Non-pigmented ciliary epithelial cell (primary cell): ENCODE results near the gene TMPO.
A peak's percentile ranks its signal among the peaks of the same experiment; 100 is the strongest.
"Not testable (repeated sequence)": the region's sequence is repeated elsewhere in the genome, so short reads cannot be mapped to it uniquely, and the experiment has no call there.

Experiments used
- DNase-seq: peaks from one replicate; pipeline ENCODE4 v3.0.0-alpha.2; 2010; ENCODE audit warnings: low read depth

Gene TMPO, protein sequence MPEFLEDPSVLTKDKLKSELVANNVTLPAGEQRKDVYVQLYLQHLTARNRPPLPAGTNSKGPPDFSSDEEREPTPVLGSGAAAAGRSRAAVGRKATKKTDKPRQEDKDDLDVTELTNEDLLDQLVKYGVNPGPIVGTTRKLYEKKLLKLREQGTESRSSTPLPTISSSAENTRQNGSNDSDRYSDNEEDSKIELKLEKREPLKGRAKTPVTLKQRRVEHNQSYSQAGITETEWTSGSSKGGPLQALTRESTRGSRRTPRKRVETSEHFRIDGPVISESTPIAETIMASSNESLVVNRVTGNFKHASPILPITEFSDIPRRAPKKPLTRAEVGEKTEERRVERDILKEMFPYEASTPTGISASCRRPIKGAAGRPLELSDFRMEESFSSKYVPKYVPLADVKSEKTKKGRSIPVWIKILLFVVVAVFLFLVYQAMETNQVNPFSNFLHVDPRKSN

DNA sequence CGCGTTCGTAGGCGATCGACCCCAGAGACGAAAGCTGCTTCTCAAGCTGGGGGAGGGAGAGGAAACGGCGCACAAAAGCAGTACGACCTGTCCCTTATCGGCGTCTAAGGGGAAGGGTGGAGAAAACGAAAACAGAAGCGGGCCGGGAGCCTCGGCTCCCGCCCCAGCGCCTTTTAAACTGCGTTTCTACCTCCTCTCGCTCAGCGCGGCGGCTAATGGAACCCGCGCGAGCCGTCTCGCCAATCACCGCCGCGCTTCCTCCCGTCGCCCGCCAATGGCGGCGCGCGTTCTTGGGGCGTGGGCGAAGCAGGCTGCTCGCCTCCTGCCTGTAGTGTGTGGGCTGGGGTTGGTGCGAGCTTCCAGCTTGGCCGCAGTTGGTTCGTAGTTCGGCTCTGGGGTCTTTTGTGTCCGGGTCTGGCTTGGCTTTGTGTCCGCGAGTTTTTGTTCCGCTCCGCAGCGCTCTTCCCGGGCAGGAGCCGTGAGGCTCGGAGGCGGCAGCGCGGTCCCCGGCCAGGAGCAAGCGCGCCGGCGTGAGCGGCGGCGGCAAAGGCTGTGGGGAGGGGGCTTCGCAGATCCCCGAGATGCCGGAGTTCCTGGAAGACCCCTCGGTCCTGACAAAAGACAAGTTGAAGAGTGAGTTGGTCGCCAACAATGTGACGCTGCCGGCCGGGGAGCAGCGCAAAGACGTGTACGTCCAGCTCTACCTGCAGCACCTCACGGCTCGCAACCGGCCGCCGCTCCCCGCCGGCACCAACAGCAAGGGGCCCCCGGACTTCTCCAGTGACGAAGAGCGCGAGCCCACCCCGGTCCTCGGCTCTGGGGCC is at the start of gene TMPO:
Gene TMPO (plus strand): TSS at position 304 of the 824 bp plus-strand sequence. CDS start 278 bp downstream, at position 582.
- DNase-seq = peak; percentile 68

- DNase-seq = no peak
Measured at GRCh38 chr12:98465950-98466602, 49.3 kb upstream of the TMPO start.

DNA sequence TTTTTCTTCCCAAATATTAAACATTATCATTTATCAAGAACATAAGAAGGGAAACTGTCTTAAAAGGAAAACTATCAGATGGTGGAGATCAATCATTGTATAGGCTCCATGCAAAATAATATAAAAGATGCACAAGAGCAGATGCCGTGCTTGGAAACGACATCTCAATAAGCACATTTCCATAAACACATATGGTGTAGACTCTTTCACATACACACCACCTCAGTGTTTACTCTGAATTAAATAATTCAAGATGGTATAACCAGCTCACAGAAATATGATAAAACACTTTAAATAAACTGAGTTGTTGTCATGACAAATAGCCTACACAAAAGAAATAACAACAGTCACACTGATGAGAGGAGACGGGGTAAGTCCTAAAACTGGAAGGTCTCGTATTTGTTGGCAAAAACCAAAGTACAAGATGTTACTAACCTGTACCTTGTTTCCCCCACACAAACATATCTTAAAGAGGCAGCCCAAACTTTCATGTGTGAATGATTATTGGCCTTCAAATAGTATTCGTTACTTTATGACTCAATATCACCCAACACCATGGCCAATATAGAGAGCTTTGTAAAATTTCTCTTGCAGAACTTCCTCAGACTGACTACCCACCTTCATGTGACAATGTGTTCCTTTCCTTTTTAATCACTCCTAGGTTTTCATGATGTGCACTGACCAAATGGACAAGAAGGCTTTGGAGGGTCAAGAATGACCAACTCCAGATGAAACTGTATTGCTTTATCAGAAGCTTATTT is 48.6 kb upstream of the TMPO start:
- DNase-seq = no peak

DNA sequence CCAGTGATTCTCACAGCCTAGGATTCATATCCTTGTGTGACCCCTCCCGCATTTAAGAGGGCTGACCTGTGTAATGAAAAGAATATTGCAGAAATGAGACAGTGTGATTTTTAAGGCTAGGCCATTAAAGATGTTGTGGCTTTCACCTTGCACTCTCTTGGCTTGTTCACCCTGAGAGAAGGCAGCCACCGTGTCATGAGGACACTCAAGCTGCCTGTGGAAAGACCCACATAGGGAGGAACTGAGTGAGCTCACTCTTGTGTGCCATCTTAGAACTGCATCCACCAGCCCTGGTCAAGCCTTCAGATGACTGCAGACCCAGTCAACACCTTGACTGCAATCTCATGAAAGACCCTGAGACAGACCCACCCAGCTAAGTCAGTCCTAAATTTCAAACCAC is 46.3 kb upstream of the TMPO start:
- no peak for DNase-seq

GRCh38 chr12:98470469-98471082 is 44.8 kb upstream of the TMPO start:
- no peak for DNase-seq

DNA sequence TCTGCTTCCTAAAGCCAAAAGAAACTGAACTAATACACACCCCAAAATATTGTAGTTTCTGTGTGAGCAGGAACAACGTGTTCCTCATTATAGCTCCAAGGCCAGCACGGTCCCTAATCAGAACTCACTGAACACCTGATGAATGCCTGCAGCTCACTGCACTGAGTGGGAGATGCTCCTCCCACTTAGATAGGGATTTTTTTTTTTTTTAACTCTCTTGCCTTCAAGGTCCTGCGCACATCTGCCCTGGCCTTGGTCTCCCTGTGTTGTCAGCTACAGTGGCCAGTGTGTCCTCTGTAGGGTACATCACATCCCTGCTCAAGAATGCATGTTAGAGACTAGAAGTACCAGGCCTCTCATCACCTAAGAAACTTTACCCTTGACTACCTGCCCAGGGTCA is 44.3 kb upstream of the TMPO start:
- DNase-seq = no peak

DNA sequence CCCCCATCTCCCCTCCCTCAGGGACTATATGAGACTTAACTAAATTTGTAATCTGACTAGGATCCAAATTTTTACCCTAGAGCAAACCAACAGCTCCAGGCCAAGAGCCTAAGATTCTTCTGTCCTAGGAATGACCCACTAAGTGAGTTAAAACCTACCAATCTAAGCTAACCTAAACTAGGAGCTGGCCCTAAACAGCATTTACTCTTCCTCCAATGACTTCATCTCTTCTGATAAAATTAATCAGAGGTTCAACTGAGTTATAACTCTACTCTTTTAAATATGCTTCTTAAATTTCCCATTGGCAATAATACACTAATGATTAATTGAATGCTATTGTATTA is 39.9 kb upstream of the TMPO start:
- no peak for DNase-seq

GRCh38 chr12:98478606-98479005 is 36.8 kb upstream of the TMPO start:
- DNase-seq = no peak

GRCh38 chr12:98483621-98484503 is 31.5 kb upstream of the TMPO start:
- no peak for DNase-seq

GRCh38 chr12:98485792-98486340 is 29.5 kb upstream of the TMPO start:
- no peak for DNase-seq

DNA sequence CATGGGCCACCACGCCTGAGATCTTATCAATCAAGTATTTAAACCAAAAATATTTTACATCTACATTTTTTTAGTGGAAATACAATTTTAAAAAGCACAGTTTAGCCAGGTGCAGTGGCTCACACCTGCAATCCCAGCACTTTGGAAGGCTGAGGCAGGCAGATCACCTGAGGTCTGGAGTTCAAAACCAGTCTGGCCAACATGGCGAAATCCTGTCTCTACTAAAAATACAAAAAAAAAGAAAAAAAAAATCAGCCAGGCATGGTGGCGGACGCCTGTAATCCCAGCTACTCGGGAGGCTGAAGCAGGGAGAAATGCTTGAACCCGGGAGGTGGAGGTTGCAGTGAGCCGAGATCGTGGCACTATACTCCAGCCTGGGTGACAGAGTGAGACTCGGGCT is 27.0 kb upstream of the TMPO start:
- not testable (repeated sequence) for DNase-seq

DNA sequence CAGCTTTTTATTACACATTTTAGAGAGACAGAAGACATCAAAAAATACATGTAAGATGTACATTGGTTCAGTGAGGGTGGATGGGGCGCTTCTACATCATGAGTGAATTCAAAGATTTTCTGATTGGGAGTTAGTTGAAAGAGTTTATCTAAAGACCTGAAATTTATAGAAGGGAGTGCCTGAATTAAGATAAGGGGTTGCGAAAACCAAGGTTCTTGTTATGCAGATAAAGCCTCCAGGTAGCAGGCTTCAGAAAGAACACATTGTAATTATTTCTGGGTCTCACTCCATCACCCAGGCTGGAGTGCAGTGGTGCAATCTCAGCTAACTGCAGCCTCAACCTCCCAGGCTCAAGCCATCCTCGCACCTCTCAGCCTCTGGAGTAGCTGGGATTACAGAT is 26.2 kb upstream of the TMPO start:
- no peak for DNase-seq

DNA sequence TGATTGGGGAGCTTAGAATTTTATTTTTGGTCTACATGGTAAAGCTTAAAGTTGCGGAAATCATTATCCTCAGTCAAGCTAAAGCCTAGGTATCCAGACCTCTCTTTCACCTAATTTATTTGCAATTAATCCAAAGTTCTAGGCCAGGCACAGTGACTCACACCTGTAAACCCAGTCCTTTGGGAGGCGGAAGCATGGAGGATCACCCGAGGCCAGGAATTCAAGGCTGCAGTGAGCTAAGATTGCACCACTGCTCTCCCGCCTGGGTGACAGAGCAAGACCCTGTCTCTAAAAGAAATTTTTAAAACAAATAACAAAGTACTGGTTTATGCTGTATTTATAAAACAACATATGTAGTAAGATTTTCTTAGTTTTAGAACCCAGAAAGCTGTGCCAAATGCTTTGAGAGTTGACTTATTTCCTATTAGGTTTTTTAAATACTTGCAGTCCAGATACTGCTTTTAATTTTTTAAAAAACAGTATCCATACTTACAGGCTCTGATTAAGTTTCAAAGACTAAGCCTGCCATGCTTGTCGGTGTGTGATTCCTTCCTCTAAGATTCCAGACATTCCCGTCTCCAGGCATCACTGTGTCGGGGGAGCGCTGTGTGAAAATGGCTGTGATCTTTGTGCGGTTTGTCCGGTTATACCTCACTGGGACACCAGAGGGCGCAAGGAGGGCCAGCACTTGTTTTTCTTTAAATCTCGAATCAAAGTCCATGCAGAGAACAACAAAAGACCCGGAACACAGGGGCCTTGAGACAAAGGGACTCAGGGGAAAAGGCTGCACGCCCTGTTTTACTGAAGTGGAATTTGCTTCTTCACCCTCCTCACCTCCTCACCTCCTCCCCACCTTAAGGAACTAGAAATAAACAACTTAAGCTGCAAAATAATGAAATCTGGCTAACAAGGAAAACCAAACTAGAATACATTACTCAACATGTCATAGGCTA is 24.6 kb upstream of the TMPO start:
- DNase-seq = peak; percentile 67

DNA sequence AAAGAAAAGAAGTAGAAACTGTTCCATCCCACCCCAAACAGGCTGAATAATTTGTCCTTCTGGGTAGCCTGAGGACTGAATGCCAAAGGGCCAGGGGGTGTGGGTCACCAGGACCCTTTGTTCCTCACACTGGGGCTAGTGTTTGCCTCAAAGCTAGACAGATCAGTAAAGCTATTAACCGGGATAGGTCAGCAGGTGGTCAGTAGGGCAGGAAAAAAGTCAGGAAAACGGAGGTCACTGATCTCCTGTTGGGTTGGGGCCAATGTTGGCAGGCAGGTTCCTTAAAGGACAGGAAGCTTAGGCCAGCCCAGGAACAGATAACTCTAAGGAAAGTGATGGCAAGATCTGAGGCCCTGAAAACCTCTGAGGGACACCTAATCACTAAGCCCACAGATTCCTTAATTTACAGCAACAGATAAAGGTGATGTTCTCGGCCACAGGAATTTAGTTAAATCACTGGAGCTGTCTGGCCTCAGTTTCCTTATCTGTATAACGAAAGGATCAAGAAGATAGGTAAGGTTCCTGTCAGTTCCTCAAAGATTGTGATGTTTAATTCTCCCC is 22.7 kb upstream of the TMPO start:
- DNase-seq = no peak

- DNase-seq = not testable (repeated sequence)
Measured at GRCh38 chr12:98501266-98501629, 14.1 kb upstream of the TMPO start.

- DNase-seq = peak; percentile 72
Measured at GRCh38 chr12:98503342-98503591, 12.1 kb upstream of the TMPO start.

- DNase-seq = peak; percentile 67
Measured at GRCh38 chr12:98503592-98504367, 11.6 kb upstream of the TMPO start.

- DNase-seq = no peak
Measured at GRCh38 chr12:98504368-98504617, 11.1 kb upstream of the TMPO start.

- DNase-seq = no peak
Measured at GRCh38 chr12:98509063-98509462, 6.3 kb upstream of the TMPO start.
